Activated CD4-positive, alpha-beta T cell treated with anti-CD3 and anti-CD28 coated beads, Interleukin-2, Interleukin-4, amounts not matched to agents 100 ng/mL and 50 ng/mL, durations not matched to agents 16 hours and 8 hours (primary cell): ENCODE data around the gene MYO18A.
"Not testable (repeated sequence)": the region's sequence is repeated elsewhere in the genome, so short reads cannot be mapped to it uniquely, and the experiment has no call there.

Experiments used
- DNase-seq: peaks from one replicate; pipeline ENCODE4 v3.0.0-alpha.2; 2020; ENCODE audit warnings: low spot score

Gene MYO18A

GRCh38 chr17:29148257-29148789, 31.9 kb downstream of the MYO18A start:
- DNase-seq, result no peak

GRCh38 chr17:29147682-29148081, 32.5 kb downstream of the MYO18A start:
- no peak for DNase-seq

- not testable (repeated sequence) for DNase-seq
Measured at GRCh38 chr17:29147228-29147627, 33.0 kb downstream of the MYO18A start.

- DNase-seq, result peak; percentile 22
Measured at GRCh38 chr17:29146369-29146972, 33.7 kb downstream of the MYO18A start.

- DNase-seq, result peak; percentile 82
Measured at GRCh38 chr17:29145289-29146073, 34.7 kb downstream of the MYO18A start.

- peak; percentile 25 for DNase-seq
Measured at GRCh38 chr17:29143894-29144293, 36.3 kb downstream of the MYO18A start.

GRCh38 chr17:29141514-29141876, 38.7 kb downstream of the MYO18A start:
- DNase-seq, result peak; percentile 25

- peak; percentile 47 for DNase-seq
Measured at GRCh38 chr17:29140631-29141513, 39.3 kb downstream of the MYO18A start.

GRCh38 chr17:29140051-29140621, 40.1 kb downstream of the MYO18A start:
- peak; percentile 93 for DNase-seq

- peak; percentile 58 for DNase-seq
Measured at GRCh38 chr17:29138971-29139691, 41.1 kb downstream of the MYO18A start.

GRCh38 chr17:29138184-29138955, 41.8 kb downstream of the MYO18A start:
- peak; percentile 90 for DNase-seq

- peak; percentile 84 for DNase-seq
Measured at GRCh38 chr17:29136998-29137730, 43.0 kb downstream of the MYO18A start.

GRCh38 chr17:29135464-29135863, 44.7 kb downstream of the MYO18A start:
- no peak for DNase-seq

- DNase-seq, result no peak
Measured at GRCh38 chr17:29133121-29133713, 47.0 kb downstream of the MYO18A start.

- DNase-seq, result no peak
Measured at GRCh38 chr17:29131814-29132682, 48.1 kb downstream of the MYO18A start.

GRCh38 chr17:29129731-29130130, 50.5 kb downstream of the MYO18A start:
- no peak for DNase-seq

- DNase-seq, result no peak
Measured at GRCh38 chr17:29127840-29128239, 52.4 kb downstream of the MYO18A start.

GRCh38 chr17:29126268-29126930, 53.8 kb downstream of the MYO18A start:
- DNase-seq, result no peak
